HG03378 (cell line): ENCODE measurements around the gene CLBA1.

Experiments used
- ATAC-seq: cut with Tn5 transposase; IDR thresholded peaks from one replicate; pipeline ENCODE4 v1.9.1; 2021; ENCODE audit warnings: mild to moderate bottlenecking, moderate library complexity; ENCODE audit not compliant: unreplicated experiment

The CLBA1 gene

DNA sequence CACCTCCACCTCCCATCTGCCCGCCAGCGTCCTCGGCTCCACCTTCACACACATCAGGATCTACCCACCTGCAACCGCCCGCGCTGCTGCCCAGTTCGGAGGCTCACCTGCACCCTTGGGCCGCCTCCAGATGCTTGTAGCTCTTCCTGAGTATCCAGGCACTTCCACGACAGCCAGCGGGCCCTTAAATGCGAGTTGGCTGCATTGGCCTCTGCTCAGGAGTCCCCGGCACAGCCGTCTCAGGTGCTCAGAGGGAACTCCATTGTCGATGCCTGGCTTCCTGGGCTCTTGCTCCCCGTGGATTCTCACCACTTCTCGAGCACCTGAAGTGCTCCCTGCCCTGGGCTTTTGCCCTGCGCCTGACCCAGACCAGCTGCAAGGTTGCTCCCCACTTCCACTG lies 57.2 kb downstream of the CLBA1 start:
- no peak for ATAC-seq

DNA sequence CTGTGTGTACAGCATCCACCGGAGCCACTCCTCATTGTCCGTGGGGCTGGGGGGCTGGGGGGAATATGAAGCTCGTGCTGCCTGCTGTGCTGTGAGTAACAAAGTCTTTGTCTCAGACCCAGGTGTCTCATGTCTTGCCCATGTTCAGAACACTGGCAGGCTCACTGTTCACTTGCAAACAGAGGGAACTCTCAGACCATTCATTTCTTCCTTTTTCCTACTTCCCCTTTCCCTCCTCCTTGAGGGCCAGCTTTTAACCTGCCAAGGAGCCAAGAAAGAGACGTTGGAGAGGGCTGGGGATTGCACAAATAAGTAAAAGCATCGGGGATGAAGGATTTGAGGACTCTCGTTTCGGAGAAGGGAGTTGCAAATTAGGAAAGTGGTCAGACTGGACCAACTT lies 58.1 kb downstream of the CLBA1 start:
- no peak for ATAC-seq
